ENCODE results near the gene FADS1.

The FADS1 gene

DNA sequence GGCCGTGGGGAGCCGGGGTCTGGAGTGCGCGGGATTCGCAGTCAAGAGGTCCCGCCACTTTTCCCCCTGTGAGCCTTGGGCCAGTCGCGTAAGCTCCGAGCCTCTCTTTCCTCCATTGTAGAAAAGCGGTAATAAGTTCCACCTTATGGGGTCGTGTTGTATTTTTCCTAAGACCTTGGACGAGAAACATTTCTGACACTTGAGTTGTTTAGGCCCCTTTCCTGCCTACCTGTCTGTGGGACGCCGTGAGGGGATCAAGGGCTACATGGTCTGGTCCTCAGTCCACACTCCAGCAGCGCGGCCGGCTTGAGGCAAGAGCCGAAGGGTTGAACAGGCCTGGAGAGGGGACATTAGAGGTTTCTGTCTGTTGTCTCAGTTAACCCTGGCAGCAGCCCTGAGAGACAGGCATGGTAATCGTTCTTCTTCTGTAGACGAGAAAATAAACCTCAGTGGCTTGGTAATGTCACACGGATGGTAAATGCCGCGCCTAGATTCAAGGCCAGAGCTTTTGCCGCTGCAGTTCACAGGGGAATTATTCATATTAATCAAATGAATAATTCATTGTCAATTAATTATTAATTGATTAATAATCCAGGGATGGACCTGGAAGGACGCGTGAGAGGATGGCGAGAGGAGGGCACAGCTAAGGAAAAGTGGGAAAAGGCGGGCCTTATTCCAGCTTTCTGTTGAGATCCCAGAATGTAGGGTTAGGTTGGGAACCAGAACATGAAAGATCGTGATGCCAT lies 23.5 kb downstream of the FADS1 start:
- FAIRE-seq, result no peak

DNA sequence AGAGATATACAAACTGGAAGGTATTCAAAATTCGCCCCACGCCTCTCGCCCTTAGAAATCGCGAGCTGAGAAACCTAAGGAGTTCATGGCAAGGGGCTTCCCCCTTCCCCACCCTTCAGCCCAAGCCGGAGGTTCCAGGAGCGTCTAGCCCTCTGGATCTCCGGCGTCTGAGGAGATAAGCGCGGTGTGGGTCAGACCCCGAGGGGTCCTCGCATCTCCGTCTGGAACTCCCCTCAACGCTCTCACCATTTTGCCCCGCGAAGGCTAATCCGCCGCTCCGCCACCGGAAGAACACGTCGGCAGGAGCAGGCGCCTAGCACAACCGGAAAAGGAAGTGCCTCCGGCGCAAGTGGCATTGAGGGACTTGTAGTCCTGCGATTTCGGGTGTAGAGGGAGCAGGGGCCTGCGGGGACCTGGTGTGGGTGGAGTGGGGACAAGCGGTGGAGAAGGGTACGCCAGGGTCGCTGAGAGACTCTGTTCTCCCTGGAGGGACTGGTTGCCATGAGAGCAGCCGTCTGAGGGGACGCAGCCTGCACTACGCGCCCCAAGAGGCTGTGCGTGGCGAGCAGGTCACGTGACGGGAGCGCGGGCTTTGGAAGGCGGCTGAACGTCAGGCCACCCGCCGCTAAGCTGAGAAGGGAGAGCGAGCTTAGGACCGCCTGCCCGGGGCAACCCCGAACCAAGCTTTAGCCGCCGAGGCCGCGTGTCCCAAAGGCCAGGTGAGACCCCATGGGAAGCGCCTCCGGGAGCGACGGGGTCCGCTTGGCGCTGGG lies 24.3 kb downstream of the FADS1 start, which contains the start of the genes FEN1 and TMEM258:
FEN1 (plus strand) TSS at position 602 of the 773 bp plus-strand sequence. CDS start 2,451 bp downstream, outside the sequence.
TMEM258 (minus strand) TSS at position 290 of the 773 bp plus-strand sequence; CDS start at position 249, 41 bp downstream.
- no peak for FAIRE-seq

DNA sequence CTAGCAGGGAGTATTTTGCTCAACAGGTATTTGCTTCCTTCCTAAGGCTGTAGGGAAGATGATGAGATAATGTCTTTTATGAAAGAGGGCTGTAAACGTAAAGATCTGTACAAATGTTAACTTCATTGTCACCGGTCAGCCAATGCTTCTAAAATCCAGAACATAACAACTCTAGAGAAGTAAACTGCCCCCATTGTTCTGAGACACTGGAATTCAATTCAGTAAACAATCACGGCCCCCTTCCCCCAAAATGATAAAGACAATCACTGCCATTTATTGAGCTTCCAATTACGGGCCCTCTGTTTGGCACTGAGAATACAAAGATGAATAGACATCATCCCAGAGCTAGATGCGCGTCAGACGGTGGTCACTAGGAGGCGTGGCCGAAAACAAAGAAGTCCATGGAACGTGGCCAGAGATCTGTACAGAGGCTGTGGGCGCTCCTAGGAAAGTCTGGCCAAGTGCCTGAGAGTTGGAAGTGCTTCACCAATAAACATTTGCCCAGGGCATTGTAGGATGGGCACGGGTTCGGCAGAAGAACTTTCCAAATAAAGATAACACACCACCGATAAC lies 25.0 kb downstream of the FADS1 start:
- FAIRE-seq, result no peak

DNA sequence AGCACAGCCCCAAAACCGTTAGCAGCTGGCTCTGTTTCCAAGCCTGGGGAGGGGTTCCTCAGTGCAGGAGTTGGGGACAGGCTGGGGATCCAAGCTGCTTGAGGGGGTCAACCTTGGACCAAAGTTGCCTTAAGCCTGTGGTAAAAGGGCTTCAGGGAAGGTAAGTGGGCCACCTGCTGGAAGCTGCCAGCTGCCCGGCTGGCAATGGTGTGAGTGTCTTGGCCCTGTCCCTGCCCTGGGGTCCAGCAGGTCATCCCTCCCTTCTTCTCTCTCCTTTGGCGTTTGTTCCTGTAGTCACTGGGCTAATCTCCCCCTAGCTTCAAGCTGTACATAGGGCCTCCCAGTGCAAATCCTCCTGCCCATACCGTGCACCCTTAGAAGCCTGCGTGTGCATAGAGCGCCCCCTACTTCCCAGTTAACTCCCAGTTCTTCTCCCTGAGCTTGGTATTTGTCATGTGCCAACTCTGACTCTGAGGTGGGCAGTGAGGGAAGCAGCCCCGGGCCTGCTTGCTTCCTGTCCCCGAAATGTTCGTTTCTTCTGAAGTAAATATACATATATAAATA lies 28.8 kb downstream of the FADS1 start:
- no peak for FAIRE-seq

DNA sequence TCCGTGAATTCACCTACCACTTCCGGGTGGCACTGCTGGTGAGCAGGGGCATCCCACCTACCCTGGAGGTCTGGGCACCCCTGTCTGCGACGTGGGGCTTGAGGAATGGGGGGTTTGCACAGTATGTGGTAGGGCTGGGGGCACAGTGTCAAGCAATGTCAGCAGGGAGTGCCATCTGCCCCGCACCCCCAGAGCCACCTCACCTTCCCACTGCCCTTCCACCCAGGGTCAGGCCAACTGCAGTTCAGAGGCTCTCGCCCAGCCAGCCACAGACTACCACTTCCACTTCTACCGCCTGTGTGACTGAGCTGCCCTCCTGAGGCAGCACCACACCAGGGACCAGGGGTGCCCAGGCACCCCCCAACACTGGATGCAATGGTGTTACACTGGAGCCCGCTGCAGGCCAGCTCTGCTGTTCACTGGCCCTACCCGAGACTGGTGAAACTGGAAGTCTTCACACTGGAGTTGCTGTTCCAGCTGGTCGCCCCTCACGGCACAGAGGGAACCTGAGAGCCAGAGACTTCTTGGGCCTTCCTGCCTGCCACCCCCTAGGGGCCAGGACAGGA lies 30.9 kb downstream of the FADS1 start:
- FAIRE-seq, result no peak

DNA sequence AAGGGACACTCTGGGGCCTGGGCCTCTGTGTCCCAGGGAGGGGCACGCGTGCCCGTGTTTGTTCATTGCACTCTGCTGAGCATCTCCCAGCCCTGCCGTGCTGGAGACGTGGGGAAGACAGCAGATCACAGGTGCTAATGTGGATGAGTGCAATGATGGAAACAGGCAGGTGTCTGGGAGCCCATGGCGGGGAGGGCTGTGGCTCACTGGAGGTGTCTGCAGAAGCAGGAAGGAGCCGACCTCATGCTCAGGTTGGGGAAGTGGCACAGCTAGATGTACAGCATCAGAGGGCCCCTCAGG lies 32.3 kb downstream of the FADS1 start:
- FAIRE-seq, result no peak

DNA sequence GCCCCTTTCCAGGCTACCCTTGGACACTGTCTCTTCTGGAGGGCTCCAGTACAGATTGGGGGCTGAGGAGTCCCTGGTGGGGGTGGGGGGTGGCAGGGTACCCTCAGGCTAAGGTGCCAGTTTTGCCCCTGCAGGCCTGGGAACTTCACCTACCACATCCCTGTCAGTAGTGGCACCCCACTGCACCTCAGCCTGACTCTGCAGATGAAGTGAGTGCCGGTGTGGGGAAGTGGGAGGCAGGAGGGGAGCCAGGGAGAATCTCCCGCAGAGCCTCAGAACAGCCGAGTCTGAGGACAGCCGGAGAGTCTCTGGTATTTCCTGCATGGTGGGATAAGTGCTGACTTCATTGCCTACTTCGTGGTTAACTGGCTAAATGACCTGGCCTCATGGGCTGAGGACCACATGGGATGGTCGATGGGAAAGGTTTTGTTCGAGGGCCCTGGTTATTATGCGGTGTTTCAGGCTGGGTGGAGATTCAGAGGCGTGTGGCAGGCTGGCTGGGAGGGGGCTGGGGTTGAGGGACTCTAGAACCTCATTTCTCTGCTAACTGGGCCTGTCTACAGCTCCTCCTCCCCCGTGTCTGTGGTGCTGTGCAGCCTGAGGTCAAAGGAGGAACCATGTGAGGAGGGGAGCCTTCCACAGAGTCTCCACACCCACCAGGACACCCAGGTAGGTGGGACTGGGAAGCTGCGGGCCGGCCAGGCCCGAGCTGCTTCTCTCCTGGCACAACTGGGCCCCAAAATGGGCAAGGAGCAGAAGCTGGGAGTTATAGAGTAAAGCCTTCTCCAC lies 32.9 kb downstream of the FADS1 start:
- no peak for FAIRE-seq

DNA sequence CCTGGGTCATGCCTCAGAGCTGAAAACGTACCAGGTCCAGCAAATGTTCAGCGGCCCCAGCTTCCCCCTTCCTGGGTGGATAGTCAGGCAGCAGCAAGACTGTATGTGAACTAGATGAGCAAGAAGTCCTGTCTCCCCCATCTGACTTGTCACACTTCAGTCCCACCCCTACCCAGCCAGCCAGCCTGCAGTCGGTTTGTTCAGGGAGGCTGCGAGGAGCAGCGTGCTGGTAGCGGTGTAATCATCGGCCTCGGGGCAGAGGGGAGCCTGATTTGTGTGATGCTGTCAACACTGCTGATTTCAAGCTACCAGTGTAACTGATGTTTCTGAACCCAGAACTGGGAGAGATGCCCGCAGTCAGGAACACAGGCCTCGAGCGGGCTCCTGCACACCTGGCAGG lies 34.0 kb downstream of the FADS1 start:
- FAIRE-seq, result no peak

DNA sequence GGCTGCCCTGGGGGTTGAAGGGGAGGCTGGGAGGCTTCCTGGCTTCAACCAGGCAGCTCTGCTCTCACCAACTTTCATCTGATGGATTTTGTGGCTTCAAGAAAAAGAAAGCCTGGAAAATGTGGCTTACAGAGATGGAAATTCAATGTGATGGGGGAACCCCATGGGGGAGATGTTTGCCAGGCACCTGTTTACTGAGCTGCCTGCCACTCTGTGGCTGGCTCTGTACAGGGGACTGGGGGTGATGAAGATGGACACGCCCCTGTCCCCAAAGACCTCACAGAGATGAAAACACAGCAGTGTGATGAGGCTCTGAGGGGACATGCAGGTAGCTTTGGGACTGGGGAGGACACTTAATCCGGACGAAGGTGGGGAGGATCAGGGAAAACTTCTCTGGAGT lies 34.5 kb downstream of the FADS1 start:
- FAIRE-seq, result no peak

DNA sequence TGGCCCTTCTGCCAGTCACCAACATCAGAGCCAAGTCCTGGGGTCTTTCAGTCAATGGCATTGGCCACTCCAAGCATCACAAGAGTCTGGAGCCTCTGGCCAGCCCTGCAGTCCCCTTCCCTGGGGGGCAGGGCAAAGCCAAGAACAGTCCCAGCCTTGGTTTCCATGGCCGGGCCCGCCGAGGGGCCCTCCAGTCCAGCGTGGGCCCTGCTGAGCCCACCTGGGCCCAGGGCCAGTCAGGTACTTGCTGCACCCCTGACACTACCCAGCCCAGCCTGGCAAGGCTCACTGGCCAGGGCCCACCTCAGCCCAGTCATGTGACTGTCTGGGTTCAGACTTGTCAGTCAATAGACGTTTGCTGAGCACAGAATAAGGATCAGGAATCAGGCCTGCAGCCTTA lies 35.2 kb downstream of the FADS1 start:
- no peak for FAIRE-seq

DNA sequence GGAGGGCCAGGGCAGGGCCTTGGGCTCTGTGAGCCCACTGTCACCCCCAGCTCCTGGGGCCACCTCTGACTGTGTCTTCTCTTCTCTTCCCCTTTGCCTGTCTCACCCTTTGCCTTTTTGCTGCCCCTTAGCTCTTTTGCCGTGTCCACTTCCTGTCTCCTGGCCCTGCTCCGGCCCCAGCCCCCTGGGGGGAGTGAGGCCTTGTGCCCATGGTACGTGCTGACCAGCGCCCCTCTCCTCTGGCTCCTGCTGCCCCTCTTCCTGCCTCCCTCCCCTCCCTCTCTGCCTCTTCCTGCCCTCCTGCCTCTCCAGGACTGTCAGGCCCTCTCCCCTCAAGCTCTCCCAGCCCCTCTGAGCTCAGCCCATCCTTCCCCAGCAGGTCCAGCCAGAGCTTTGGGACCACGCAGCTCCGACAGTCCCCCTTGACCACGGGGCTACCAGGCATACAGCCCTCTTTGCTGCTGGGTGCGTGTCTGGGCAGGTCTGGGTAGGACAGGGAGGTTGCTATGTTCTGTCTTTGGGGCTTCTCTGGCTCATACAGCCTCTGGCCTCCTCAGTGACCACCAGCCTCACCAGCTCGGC lies 36.1 kb downstream of the FADS1 start:
- no peak for FAIRE-seq

DNA sequence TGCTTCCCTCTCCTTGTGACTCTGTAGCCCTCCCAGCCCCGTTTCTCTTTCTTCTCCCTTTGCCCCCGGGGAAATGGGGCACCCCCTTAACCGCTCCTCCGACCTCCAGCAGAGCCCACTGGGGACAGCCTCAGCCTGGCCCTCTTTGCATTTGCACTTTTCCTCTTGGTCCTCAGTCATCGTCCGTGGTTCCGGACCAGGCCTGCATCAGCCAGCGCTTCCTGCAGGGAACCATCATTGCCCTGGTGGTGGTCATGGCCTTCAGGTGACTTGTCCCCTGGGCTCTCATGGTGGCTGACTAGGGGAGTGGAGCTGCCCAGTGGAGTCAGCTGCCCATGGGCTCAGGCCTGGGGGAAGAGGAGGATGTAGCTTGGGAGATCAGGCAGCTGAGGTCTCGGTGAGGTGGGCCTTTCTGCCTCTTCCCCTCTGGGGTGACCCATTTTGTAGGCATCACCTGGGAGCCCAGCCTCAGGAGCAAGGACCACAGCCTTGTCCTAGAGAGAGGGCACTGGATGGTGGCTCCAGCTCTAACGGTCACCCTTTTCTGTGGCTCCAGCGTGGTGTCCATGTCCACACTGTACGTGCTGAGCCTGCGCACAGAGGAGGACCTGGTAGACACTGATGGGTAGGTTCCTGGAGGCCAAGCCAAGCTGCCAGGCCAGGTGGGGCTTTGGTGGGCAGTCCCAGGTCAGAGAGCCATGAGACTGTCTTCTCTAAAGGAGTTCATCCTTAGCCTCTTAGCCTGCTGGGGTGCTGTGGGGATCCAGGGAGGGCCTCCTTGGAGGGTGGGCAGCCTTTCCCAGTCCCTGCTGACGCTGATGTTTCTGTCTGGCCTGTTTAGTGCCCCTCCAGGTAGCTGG lies 36.9 kb downstream of the FADS1 start:
- FAIRE-seq, result no peak

DNA sequence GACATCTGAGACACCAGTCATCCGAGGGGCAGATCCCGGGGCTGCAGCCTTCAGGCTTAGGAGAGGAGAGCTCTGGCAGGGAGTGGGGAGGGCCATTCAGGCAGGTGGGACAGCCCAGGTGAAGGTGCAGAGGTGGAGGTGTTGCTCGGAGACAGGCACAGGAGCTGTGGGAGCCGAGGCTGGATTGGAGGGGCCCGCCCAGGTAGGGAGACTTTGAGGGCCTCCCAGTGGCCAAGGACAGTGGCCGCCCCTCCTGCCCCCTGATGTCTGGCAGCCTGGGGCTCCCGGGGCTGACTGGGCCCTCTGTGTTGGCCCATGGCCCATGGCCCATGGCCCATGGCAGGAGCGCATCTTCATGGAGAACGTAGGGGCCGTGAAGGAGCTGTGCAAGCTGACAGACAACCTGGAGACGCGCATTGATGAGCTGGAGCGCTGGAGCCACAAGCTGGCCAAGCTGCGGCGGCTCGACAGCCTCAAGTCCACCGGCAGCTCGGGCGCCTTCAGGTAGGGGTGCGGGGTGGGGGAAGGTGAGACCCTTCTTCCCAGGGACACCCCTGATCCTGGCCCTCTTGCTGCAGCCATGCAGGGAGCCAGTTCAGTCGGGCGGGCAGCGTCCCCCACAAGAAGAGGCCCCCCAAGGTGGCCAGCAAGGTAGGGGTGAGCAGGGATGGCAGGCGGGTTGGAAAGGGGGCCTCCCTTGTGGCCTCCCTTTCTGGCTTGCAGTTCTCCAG lies 37.7 kb downstream of the FADS1 start:
- FAIRE-seq, result no peak

DNA sequence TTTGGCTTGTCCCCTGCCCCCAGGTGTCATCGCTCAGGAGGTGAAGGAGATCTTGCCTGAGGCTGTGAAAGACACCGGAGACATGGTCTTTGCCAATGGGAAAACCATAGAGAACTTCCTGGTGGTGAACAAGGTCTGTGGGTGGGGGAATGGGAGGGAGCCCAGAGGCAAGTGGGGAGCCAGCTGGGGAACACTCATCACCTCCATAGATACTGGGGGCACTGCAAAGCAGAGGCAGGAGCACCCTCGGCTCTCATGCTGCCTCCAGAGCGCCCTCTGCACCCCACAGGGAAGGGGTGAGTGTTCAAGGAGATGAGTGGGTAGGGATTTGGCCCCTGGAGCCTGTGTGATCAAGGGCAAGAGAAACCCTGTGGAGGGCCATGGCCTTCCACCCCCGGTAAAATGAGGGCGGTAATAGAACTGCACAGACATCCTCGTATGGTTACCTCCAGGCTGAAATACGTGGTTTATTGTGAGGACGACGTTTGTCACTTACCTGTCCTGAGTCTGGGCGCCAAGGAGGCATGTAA lies 38.4 kb downstream of the FADS1 start:
- no peak for FAIRE-seq

DNA sequence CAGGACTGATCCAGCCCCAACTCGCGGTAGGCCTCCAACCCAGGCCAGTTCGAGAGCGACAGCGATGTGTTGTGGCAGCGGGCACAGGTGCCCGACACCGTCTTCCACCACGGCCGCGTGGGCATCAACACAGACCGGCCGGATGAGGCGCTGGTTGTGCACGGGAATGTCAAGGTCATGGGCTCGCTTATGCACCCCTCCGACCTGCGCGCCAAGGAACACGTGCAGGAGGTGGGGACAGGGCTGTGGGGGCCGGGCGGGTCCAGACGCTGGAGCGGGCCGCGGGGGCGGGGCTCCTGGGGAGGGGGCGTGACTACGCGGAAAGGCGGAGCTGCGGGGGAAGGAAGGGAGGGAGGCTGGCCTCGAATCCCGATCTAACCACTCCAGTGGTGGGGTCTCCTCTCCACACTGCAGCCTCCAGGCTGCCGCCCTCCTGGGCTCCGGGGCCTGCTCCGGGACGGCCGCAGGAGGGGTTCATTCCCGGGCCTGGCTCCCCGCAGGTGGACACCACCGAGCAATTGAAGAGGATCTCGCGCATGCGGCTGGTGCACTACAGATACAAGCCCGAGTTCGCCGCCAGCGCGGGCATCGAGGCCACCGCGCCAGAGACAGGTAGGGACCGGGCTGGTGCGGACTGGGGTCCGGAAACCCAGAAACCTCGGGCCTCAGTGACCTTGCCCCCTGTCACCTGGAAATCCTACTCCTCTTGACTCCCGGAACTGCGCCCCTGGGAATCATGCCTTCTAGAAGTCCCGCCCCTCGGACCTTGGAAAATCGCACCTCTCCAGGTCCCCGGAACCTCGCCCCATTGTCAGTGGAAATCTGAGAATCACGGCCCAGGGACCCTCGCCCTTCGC lies 39.3 kb downstream of the FADS1 start:
- FAIRE-seq, result no peak

DNA sequence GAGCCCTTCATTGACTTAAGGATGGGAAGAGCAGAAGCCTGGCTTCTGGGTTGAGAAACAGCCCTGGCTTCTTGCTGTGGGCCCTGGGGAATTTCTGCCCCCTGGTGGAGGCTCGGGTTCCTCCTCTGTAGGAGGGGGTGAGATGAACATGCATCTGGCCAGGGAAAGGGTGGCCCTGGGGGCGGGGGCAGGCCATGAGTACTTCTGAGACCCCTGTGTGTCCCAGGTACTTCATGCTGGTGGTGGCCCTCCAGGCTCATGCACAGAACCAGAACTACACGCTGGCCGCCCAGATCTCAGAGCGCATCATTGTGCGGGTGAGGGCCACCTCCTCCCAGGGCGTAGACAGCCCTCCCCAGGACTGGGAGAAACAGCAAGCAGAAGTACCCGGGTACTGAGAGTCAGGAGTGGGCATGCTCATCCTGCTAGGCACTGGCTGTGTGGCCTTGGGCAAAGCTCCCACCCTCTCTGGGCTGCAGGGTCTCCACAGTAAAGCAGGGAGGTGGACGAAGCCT lies 40.2 kb downstream of the FADS1 start:
- FAIRE-seq, result no peak

DNA sequence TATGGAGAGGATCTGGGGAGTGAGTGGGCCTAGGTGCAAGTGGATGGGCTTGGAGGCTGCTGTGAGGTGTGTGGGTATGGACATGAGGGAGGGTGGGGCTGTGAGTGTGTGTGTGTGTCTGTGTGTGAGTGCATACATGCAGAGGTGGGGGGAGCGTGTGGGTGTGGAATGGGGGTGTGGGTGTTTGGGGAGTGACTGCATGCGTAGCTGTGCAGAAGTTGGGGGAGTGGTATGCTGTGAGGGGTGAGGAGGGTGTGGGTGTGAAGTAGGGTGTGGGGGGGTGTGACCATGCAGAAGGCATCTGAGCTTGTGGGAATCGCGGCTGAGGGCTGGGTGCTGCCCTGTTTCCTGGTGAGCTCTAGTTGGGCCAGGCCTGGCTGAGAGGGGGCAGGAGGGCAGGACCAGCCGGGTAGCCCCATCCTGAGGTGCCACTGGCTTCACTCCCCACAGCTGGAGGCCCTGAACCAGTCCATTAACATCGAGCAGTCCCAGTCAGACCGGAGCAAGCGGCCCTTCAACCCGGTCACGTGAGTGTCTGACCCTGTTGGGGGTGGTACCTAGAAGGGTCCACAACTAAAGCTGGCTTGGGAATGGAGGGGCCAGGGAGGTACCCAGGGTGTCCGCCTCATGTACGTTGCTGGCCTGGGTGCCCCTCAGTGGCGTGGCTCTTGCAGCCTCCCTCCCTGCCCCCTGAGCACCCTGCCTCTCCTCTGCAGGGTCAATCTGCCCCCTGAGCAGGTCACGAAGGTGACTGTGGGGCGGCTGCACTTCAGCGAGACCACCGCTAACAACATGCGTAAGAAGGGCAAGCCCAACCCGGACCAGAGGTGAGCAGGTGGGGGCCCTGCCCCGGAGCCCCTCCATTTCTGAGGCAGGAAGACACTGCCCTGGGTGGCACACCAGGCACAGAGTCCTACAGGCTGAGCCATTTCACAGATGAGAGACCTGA lies 40.9 kb downstream of the FADS1 start:
- no peak for FAIRE-seq

DNA sequence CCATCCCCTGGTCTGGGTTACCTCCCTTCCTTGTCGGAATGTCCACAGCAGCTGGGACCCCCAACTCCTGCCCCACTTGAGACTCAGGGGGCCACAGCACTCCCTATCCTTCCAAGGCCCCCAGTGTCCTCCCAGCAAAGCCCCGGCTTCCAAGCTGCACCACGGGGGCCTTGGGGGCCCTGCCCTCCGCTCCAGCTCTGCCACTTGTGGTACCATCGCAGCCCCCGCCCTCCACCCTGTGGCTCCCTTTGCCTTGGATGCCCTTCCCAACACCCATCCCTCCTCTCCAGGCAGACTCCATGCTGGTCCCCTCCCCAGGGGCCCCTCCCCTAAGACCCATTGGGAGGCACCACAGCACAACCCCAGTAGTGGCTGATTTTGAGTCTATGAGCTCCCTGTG lies 41.7 kb downstream of the FADS1 start:
- no peak for FAIRE-seq

All from A204.1 (cell line).